Loucy (cell line): ENCODE data around the gene ID1.
A peak's percentile ranks its signal among the peaks of the same experiment; 100 is the strongest.

Experiments used
- H2AFZ ChIP-seq: fragments of 200-600 bp; sonication (generic); 2 replicates; pipeline ENCODE4 v1.6.0; 2016; ENCODE audit warnings: antibody characterized with exemption, mild to moderate bottlenecking, low read length, moderate library complexity
- H3F3A ChIP-seq: fragments of 200-600 bp; 2 replicates; pipeline ENCODE4 v1.6.0; 2016; ENCODE audit warnings: antibody characterized with exemption, low read depth, mild to moderate bottlenecking
- H3K27me3 ChIP-seq: fragments of 200-600 bp; sonication (generic); 2 replicates; pipeline ENCODE4 v1.6.1; 2014; ENCODE audit warnings: low read length, mild to moderate bottlenecking; ENCODE audit not compliant: insufficient read depth, poor library complexity, severe bottlenecking
- H3K36me3 ChIP-seq: fragments of 200-600 bp; sonication (generic); 2 replicates; pipeline ENCODE4 v1.6.1; 2016; ENCODE audit warnings: low read length; ENCODE audit not compliant: insufficient read depth
- H3K4me1 ChIP-seq: fragments of 200-600 bp; sonication (generic); 2 replicates; pipeline ENCODE4 v1.5.1; 2014; ENCODE audit warnings: low read length, mild to moderate bottlenecking; ENCODE audit not compliant: insufficient read depth, poor library complexity, severe bottlenecking
- H3K4me2 ChIP-seq: fragments of 200-600 bp; sonication (generic); 2 replicates; pipeline ENCODE4 v1.6.0; 2014; ENCODE audit warnings: antibody characterized with exemption, low read length, low read depth, mild to moderate bottlenecking; ENCODE audit not compliant: poor library complexity, severe bottlenecking
- H3K4me3 ChIP-seq: fragments of 200-600 bp; sonication (generic); 2 replicates; pipeline ENCODE4 v1.5.1; 2014; ENCODE audit warnings: low read length, mild to moderate bottlenecking, mixed read lengths; ENCODE audit not compliant: poor library complexity, severe bottlenecking
- H3K79me2 ChIP-seq: fragments of 200-600 bp; sonication (generic); 2 replicates; pipeline ENCODE4 v1.6.1; 2014; ENCODE audit warnings: low read length; ENCODE audit not compliant: insufficient read depth
- H3K9ac ChIP-seq: fragments of 200-600 bp; sonication (generic); 2 replicates; pipeline ENCODE4 v1.6.0; 2014; ENCODE audit warnings: mild to moderate bottlenecking, low read depth, low read length, moderate library complexity; ENCODE audit not compliant: poor library complexity, severe bottlenecking
- H3K9me2 ChIP-seq: fragments of 200-600 bp; sonication (generic); replicated peaks from 2 replicates; pipeline ENCODE4 v1.6.1; 2016; ENCODE audit warnings: low read depth, low read length, mixed read lengths
- H3K9me3 ChIP-seq: fragments of 200-600 bp; sonication (generic); 2 replicates; pipeline ENCODE4 v1.6.1; 2014; ENCODE audit warnings: mild to moderate bottlenecking, antibody characterized with exemption, low read length, low read depth; ENCODE audit not compliant: insufficient read depth
- H4K20me1 ChIP-seq: fragments of 200-600 bp; sonication (generic); 2 replicates; pipeline ENCODE4 v1.6.0; 2014; ENCODE audit warnings: antibody characterized with exemption, low read length, mild to moderate bottlenecking; ENCODE audit not compliant: insufficient read depth, poor library complexity, severe bottlenecking
- EZH2phosphoT487 ChIP-seq: fragments of 200-600 bp; IDR thresholded peaks from 2 replicates; pipeline ENCODE4 v1.6.1; 2018; ENCODE audit warnings: antibody characterized with exemption, mild to moderate bottlenecking, moderate library complexity, borderline replicate concordance
- TF ChIP-seq, protein P1 (sequence below): fragments of 200-600 bp; sonication (generic); conservative IDR thresholded peaks from 2 replicates; pipeline ENCODE4 v1.5.1; 2014; ENCODE audit warnings: mild to moderate bottlenecking, antibody characterized with exemption, low read length

ID1 gene

DNA sequence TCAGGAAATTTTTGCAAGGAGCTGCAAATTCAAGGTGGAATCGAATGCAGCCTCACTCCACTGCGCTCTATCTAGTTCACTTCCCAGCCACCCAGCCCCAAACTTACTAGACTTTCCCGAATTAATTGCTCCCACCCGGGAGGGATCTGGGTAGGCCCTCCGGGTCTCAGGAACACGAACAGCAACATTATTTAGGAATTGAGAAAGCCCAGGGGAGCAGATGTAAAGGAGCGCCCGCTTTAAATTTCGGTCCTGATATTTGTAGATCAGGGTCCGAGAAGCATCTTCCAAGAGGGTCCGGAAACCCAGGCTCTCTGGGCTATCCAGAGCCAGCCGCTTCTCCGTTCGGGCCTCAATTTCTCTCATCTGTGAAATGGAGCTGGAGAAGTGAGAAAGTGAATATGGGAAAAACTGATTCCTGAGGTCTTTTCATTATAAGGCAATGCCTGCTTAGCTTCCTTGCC is 490 bp upstream of the ID1 start:
- no peaks in the 10 kb centered on the region for H3K79me2 ChIP-seq
- H3K4me1 ChIP-seq = peaks cover 23% of the 10 kb centered on the region
- H3K4me2 ChIP-seq = peak overlapping the region; percentile 96
- no peaks in the 10 kb centered on the region for H4K20me1 ChIP-seq
- no peak for TF ChIP-seq EZH2phosphoT487
- TF ChIP-seq, protein P1, sequence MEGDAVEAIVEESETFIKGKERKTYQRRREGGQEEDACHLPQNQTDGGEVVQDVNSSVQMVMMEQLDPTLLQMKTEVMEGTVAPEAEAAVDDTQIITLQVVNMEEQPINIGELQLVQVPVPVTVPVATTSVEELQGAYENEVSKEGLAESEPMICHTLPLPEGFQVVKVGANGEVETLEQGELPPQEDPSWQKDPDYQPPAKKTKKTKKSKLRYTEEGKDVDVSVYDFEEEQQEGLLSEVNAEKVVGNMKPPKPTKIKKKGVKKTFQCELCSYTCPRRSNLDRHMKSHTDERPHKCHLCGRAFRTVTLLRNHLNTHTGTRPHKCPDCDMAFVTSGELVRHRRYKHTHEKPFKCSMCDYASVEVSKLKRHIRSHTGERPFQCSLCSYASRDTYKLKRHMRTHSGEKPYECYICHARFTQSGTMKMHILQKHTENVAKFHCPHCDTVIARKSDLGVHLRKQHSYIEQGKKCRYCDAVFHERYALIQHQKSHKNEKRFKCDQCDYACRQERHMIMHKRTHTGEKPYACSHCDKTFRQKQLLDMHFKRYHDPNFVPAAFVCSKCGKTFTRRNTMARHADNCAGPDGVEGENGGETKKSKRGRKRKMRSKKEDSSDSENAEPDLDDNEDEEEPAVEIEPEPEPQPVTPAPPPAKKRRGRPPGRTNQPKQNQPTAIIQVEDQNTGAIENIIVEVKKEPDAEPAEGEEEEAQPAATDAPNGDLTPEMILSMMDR = no peak
- H3K27me3 ChIP-seq = peaks cover 23% of the 10 kb centered on the region
- H3K36me3 ChIP-seq = no peaks in the 10 kb centered on the region
- H3K9me2 ChIP-seq = no peaks in the 10 kb centered on the region
- no peaks in the 10 kb centered on the region for H3F3A ChIP-seq
- H2AFZ ChIP-seq = peak overlapping the region; percentile 99
- peak overlapping the region; percentile 81 for H3K4me3 ChIP-seq
- no peaks in the 10 kb centered on the region for H3K9me3 ChIP-seq
- H3K9ac ChIP-seq = peak overlapping the region; percentile 58

DNA sequence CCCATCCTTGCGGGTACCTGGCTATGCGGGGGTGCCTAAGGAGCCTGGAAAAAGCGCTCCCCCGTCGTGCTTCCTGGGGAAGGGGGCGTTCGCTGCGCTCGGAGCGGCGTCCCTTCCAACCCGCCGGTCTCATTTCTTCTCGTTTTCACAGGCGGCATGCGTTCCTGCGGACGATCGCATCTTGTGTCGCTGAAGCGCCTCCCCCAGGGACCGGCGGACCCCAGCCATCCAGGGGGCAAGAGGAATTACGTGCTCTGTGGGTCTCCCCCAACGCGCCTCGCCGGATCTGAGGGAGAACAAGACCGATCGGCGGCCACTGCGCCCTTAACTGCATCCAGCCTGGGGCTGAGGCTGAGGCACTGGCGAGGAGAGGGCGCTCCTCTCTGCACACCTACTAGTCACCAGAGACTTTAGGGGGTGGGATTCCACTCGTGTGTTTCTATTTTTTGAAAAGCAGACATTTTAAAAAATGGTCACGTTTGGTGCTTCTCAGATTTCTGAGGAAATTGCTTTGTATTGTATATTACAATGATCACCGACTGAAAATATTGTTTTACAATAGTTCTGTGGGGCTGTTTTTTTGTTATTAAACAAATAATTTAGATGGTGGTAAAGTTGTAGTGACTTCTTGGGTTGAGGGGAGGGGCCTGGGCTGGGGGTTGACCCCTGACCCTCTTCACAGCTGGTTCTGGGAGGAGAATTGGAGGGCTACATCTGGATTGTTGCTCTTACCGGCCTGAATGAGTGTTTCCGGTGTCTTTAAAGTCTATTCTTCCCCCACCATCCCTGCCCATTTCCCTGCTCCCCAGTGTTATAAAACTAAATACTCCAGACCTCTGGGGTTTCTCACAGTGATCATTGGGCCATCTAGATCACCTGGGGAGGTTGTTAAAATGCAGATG is 1.1 kb downstream of the ID1 start:
- H3K9ac ChIP-seq = peak overlapping the region; percentile 58
- no peaks in the 10 kb centered on the region for H4K20me1 ChIP-seq
- TF ChIP-seq EZH2phosphoT487 = no peak
- TF ChIP-seq, protein P1 = no peak
- H3K9me2 ChIP-seq = no peaks in the 10 kb centered on the region
- peaks cover 23% of the 10 kb centered on the region for H3K27me3 ChIP-seq
- peak overlapping the region; percentile 99 for H2AFZ ChIP-seq
- H3K9me3 ChIP-seq = no peaks in the 10 kb centered on the region
- H3K4me1 ChIP-seq = peaks cover 23% of the 10 kb centered on the region
- no peaks in the 10 kb centered on the region for H3K79me2 ChIP-seq
- peak overlapping the region; percentile 81 for H3K4me3 ChIP-seq
- no peaks in the 10 kb centered on the region for H3K36me3 ChIP-seq
- H3F3A ChIP-seq = no peaks in the 10 kb centered on the region
- H3K4me2 ChIP-seq = peak overlapping the region; percentile 96

- Histone ChIP-seq H2AFZ (no peak overlapping the region), H3K27me3 (peaks cover 23% of the 10 kb centered on the region), H3K4me3 (no peak overlapping the region), H3K9me2 (no peaks in the 10 kb centered on the region), H3F3A (no peaks in the 10 kb centered on the region), H3K9ac (no peak overlapping the region), H3K79me2 (no peaks in the 10 kb centered on the region), H3K9me3 (no peaks in the 10 kb centered on the region), H4K20me1 (no peaks in the 10 kb centered on the region), H3K36me3 (no peaks in the 10 kb centered on the region), H3K4me1 (peaks cover 23% of the 10 kb centered on the region), H3K4me2 (no peak overlapping the region)
- TF ChIP-seq, protein P1 = no peak
- no peak for TF ChIP-seq EZH2phosphoT487
Measured at GRCh38 chr20:31606804-31607639, 1.9 kb downstream of the ID1 start.
